Colonic mucosa (tissue), 4 donors: ENCODE measurements around the gene ARHGEF16. TPM values are rescaled to one million over a fixed set of nuclear protein-coding genes. Genes with fewer than 3 reads are reported as not detected.

Source experiments
- DNase-seq: peaks from one replicate; pipeline ENCODE4 v3.0.0-alpha.2; 2020
- H3K27ac ChIP-seq: fragments of 200-600 bp; one replicate; pipeline ENCODE4 v1.8.0; 2021
- H3K27me3 ChIP-seq: fragments of 200-600 bp; one replicate; pipeline ENCODE4 v1.8.0; 2021
- H3K36me3 ChIP-seq: fragments of 200-600 bp; one replicate; pipeline ENCODE4 v1.8.0; 2021
- H3K4me1 ChIP-seq: fragments of 200-600 bp; one replicate; pipeline ENCODE4 v1.8.0; 2021; ENCODE audit warnings: mild to moderate bottlenecking
- H3K4me3 ChIP-seq: fragments of 200-600 bp; one replicate; pipeline ENCODE4 v1.8.0; 2021
- H3K9ac ChIP-seq, 2 donors: one replicate each; pipeline ENCODE4 v1.7.0; 2013; ENCODE audit warnings: control low read depth in 2 of 2, low read depth in 2 of 2, low read length in 2 of 2
- H3K9me3 ChIP-seq: fragments of 200-600 bp; one replicate; pipeline ENCODE4 v1.8.0; 2021
- CTCF ChIP-seq: fragments of 200-600 bp; IDR thresholded peaks from one replicate; pipeline ENCODE4 v1.8.0; 2022; ENCODE audit warnings: antibody characterized with exemption, mild to moderate bottlenecking
- intact Hi-C: fragments of 100-400 bp; cut with DNase I; formaldehyde crosslinking; loops from one replicate; pipeline ENCODE4 v1.14.1; 2022
- total RNA-seq, 2 donors: library from RNA; stranded (reverse); fragmentation: NEBNext Ultra II Directional in 1 of 2; extraction: Animal tissue kit (Norgen Biotek cat#: 25700) in 1 of 2; gene quantifications; one replicate each; pipeline ENCODE4 v1.2.1, GENCODE V29; 2021
- donor health status: healthy.
- donor health status: DM: no; HTN: no; CAD: no.
- donor health status: DM: no; HTN: no; CAD: no.

ARHGEF16 gene
- total RNA-seq, 2 donors from 2014 or later = 77.3 to 90.2 TPM

- Histone ChIP-seq H3K9ac (peak overlapping the region; percentile 38 to 62), H3K27me3 (peaks cover 10% of the 10 kb centered on the region), H3K36me3 (no peaks in the 10 kb centered on the region), H3K4me1 (peaks cover 33% of the 10 kb centered on the region), H3K4me3 (no peak overlapping the region), H3K9me3 (no peaks in the 10 kb centered on the region), H3K27ac (no peak overlapping the region)
- intact Hi-C loops = loop anchor here (1.0 kb wide), 1 partner anchor 31 kb away; no protein-coding TSS in a partner anchor
- peak; percentile 96 for TF ChIP-seq CTCF
- peak; percentile 88 for DNase-seq
These were observed 1.2 kb upstream of the ARHGEF16 start for GRCh38 chr1:3453203-3453761.

GRCh38 chr1:3454811-3455618 lies 550 bp downstream of the ARHGEF16 start:
- Histone ChIP-seq H3K4me3 (peak overlapping the region; percentile 71), H3K27ac (peak overlapping the region; percentile 91), H3K36me3 (no peaks in the 10 kb centered on the region), H3K27me3 (peaks cover 10% of the 10 kb centered on the region), H3K9ac (peak overlapping the region; percentile 86 to 91), H3K4me1 (peaks cover 40% of the 10 kb centered on the region), H3K9me3 (no peaks in the 10 kb centered on the region)
- intact Hi-C loops = no loop called here
- no peak for TF ChIP-seq CTCF
- DNase-seq = peak; percentile 68

- H3K36me3 ChIP-seq = no peaks in the 10 kb centered on the region
- peak overlapping the region; percentile 91 for H3K27ac ChIP-seq
- peak overlapping the region; percentile 71 for H3K4me3 ChIP-seq
- H3K9me3 ChIP-seq = no peaks in the 10 kb centered on the region
- H3K9ac ChIP-seq = peak overlapping the region; percentile 86 to 91
- no peak for TF ChIP-seq CTCF
- peaks cover 10% of the 10 kb centered on the region for H3K27me3 ChIP-seq
- DNase-seq = no peak
- peaks cover 45% of the 10 kb centered on the region for H3K4me1 ChIP-seq
- intact Hi-C loops = no loop called here
These were observed 1.4 kb downstream of the ARHGEF16 start for GRCh38 chr1:3455670-3456448.

GRCh38 chr1:3456449-3456963 lies 2.0 kb downstream of the ARHGEF16 start:
- H3K9me3 ChIP-seq = no peaks in the 10 kb centered on the region
- peak overlapping the region; percentile 71 for H3K4me3 ChIP-seq
- H3K27me3 ChIP-seq = peaks cover 10% of the 10 kb centered on the region
- DNase-seq = peak; percentile 86
- H3K27ac ChIP-seq = peak overlapping the region; percentile 91
- no peak for TF ChIP-seq CTCF
- no peaks in the 10 kb centered on the region for H3K36me3 ChIP-seq
- peak overlapping the region; percentile 52 to 91 for H3K9ac ChIP-seq
- intact Hi-C loops = no loop called here
- peaks cover 45% of the 10 kb centered on the region for H3K4me1 ChIP-seq
